BJ (cell line): ENCODE results near the gene MKKS. TPM values are rescaled to one million over a fixed set of nuclear protein-coding genes. Genes with fewer than 3 reads are reported as not detected.

Source experiments
- CTCF ChIA-PET: fragments of 350-600 bp; formaldehyde crosslinking; extraction: SDS; loops from one replicate; lab custom pipeline; 2021; ENCODE audit warnings: antibody characterized with exemption, inconsistent platforms; lab: Yijun Ruan, JAX
- POLR2A ChIA-PET: fragments of 300-600 bp; sonication (Branson Sonifier 250); formaldehyde crosslinking; extraction: SDS; loops from one replicate; lab custom pipeline; 2021; ENCODE audit warnings: antibody characterized with exemption; lab: Charles Lee
- DNase-seq: peaks from one replicate; pipeline ENCODE4 v3.0.0-alpha.2; 2011; ENCODE audit warnings: low read depth
- H3K27me3 ChIP-seq: 2 replicates; pipeline ENCODE4 v1.6.0; 2011; ENCODE audit warnings: low read length; ENCODE audit not compliant: control insufficient read depth, insufficient read depth
- H3K36me3 ChIP-seq: 2 replicates; pipeline ENCODE4 v1.5.1; 2011; ENCODE audit warnings: low read length; ENCODE audit not compliant: control insufficient read depth, insufficient read depth
- H3K4me3 ChIP-seq: 2 replicates; pipeline ENCODE4 v1.5.1; 2011; ENCODE audit warnings: low read depth, mild to moderate bottlenecking, control low read depth, low read length
- CTCF ChIP-seq: IDR thresholded peaks from 2 replicates; pipeline ENCODE4 v1.5.1; 2011; ENCODE audit warnings: low read depth, mild to moderate bottlenecking, control low read depth, inconsistent platforms, low read length, moderate library complexity; ENCODE audit not compliant: insufficient read depth
- polyA plus RNA-seq: library from polyadenylated mRNA; depleted of rRNA; stranded (reverse); fragments of >200 nt; gene quantifications from 2 replicates; pipeline ENCODE4 v1.2.3, GENCODE V29; 2011

The MKKS gene
- polyA plus RNA-seq, 1 experiment = 8.0 TPM

DNA sequence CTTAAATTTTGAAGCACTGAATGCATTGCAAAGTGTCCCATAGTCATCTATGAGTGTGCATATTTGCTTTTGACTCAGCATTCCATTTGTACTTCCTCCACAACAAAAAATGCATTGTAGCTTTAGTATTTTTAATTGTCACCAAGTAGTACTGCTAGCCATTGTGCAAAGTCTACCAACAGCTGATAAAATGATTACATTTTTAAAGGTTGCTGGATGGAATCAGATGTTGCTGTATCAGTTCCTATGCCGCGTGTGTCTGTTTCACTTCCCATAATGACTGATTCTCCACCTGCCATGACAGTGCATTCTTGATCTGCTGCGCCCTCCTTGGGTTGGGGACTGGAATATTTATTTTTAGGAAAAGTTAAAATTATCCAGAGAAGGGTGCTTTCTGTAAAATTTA, 42.3 kb upstream of the MKKS start:
- Histone ChIP-seq H3K36me3 (no peaks in the 10 kb centered on the region), H3K4me3 (no peak overlapping the region), H3K27me3 (no peaks in the 10 kb centered on the region)
- DNase-seq = peak; percentile 7
- TF ChIP-seq CTCF = no peak
- ChIA-PET POLR2A (interaction anchor here (0.5 kb wide), 1 partner anchor 390 kb away, joined by 3 read pairs; no protein-coding TSS in a partner anchor), CTCF (interaction anchor here (1.0 to 1.4 kb wide), 2 partner anchors 60 to 77 kb away, joined by 3 read pairs; no protein-coding TSS in a partner anchor)

- POLR2A ChIA-PET = no interaction called here
- H3K4me3 ChIP-seq = no peak overlapping the region
- no peaks in the 10 kb centered on the region for H3K27me3 ChIP-seq
- no peak for DNase-seq
- H3K36me3 ChIP-seq = no peaks in the 10 kb centered on the region
- CTCF ChIA-PET = interaction anchor here (0.7 to 1.4 kb wide), 3 partner anchors 61 to 497 kb away, joined by 3 read pairs; no protein-coding TSS in a partner anchor
- TF ChIP-seq CTCF = no peak
Measured at GRCh38 chr20:10475225-10475624, 41.2 kb upstream of the MKKS start.

DNA sequence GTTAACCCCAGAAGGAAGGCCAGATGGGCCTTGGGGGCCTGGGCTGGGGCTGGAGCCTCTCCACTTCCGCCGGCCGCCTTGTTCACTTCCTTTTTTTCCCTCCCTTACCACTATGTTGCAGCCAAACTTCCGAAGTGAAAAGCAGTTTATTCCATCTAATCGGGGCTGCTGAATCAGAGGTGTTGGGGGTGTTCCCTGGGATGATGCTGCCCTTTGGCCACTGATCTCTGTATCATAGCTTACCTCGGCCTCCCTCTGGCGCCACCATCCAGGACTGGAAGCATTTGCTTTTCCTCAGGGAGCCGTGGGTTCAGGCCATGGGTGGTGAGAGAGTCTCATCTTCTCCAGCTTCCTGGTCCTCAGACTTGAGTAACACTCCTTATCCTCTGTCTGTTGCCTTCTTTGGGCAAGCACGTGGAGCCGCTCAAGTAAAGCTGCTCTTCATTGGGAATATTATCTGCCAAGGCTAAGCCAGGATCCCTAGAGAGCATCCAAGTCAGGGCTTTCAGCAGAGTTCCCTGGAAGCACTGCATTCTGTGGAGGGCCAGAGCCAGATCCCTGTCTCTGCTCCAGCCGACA, 40.7 kb upstream of the MKKS start:
- Histone ChIP-seq H3K36me3 (no peaks in the 10 kb centered on the region), H3K27me3 (no peaks in the 10 kb centered on the region), H3K4me3 (no peak overlapping the region)
- ChIA-PET POLR2A (no interaction called here), CTCF (interaction anchor here (0.7 kb wide), 1 partner anchor 496 kb away, joined by 3 read pairs; no protein-coding TSS in a partner anchor)
- no peak for DNase-seq
- no peak for TF ChIP-seq CTCF

- H3K4me3 ChIP-seq = no peak overlapping the region
- CTCF ChIA-PET = no interaction called here
- no peaks in the 10 kb centered on the region for H3K36me3 ChIP-seq
- no peak for TF ChIP-seq CTCF
- POLR2A ChIA-PET = no interaction called here
- H3K27me3 ChIP-seq = no peaks in the 10 kb centered on the region
- DNase-seq = no peak
Measured at GRCh38 chr20:10472871-10473270, 38.8 kb upstream of the MKKS start.

- DNase-seq = no peak
- no peak overlapping the region for H3K4me3 ChIP-seq
- H3K27me3 ChIP-seq = no peaks in the 10 kb centered on the region
- TF ChIP-seq CTCF = no peak
- no peaks in the 10 kb centered on the region for H3K36me3 ChIP-seq
- CTCF ChIA-PET = interaction anchor here (1.0 to 2.4 kb wide), 2 partner anchors 43 to 201 kb away, joined by 3 to 7 read pairs; no protein-coding TSS in a partner anchor
- POLR2A ChIA-PET = no interaction called here
Measured at GRCh38 chr20:10470276-10470675, 36.3 kb upstream of the MKKS start.
